D341Med (cell line): ENCODE data around the gene KCNJ4.
"Not testable (repeated sequence)": the region's sequence is repeated elsewhere in the genome, so short reads cannot be mapped to it uniquely, and the experiment has no call there.

Experiments used
- DNase-seq: peaks from one replicate; pipeline ENCODE4 v3.0.0; 2012; ENCODE audit warnings: low spot score

The KCNJ4 gene

GRCh38 chr22:38381371-38381770 is 73.6 kb downstream of the KCNJ4 start:
- not testable (repeated sequence) for DNase-seq
